ENCODE data around the gene CEP85.
A peak's percentile ranks its signal among the peaks of the same experiment; 100 is the strongest.

The CEP85 gene, protein sequence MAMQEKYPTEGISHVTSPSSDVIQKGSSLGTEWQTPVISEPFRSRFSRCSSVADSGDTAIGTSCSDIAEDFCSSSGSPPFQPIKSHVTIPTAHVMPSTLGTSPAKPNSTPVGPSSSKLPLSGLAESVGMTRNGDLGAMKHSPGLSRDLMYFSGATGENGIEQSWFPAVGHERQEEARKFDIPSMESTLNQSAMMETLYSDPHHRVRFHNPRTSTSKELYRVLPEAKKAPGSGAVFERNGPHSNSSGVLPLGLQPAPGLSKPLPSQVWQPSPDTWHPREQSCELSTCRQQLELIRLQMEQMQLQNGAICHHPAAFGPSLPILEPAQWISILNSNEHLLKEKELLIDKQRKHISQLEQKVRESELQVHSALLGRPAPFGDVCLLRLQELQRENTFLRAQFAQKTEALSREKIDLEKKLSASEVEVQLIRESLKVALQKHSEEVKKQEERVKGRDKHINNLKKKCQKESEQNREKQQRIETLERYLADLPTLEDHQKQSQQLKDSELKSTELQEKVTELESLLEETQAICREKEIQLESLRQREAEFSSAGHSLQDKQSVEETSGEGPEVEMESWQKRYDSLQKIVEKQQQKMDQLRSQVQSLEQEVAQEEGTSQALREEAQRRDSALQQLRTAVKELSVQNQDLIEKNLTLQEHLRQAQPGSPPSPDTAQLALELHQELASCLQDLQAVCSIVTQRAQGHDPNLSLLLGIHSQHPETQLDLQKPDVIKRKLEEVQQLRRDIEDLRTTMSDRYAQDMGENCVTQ

DNA sequence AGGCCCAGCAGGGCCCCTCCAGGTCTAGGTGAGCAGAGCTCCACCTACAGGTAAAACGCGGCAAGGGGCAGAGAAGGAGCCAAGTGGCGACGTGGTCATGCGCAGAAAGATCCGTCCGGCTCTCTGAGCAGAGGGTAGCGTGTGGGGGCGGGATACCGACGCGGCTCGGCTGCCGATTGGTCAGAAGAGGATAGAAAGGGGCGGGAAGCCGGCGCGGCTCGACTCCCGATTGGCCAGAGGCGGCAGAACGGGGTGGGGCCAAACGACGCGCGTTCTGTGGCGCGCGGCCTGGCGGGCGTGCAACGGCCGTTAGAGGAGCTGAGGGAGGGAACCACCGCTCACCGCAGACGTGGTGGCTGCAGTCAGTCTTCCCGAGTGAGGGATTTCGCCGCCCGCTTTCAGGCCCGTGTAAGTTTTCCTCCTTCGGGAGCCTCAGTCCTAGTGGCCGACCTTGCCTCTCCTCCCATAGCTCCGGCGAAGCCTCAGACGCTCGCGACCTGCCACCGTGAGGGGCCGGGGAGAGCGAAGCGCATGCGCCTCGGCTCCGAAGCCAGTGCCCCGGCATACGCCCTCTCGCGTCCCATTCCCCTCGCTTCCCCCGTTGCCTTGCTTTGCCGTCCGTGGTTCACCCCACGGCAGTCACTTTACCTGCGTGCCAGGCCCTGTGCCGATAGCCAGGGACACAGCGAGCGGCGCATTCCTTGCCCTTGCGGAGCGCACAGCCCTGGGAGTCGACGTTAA lies at the start of gene CEP85:
Gene CEP85 (plus strand): TSS at position 298 of the 741 bp plus-strand sequence. CDS start 5,584 bp downstream, outside the sequence.
- Histone ChIP-seq H3K36me3 (replicated peaks; ENCODE audit: low read depth, low read length) (peaks cover 2% of the 10 kb centered on the region), H3K27ac (ENCODE audit: low read length) (peak within 1 kb of the TSS; percentile 57), H3K4me3 (ENCODE audit: low read length) (peak within 1 kb of the TSS; percentile 98), H3K9ac (ENCODE audit: low read length) (peak within 1 kb of the TSS; percentile 94), H2AFZ (ENCODE audit: low read depth, low read length) (peak within 1 kb of the TSS; percentile 99), H3K9me3 (ENCODE audit: insufficient read depth, low read length) (no peaks in the 10 kb centered on the region), H3K79me2 (ENCODE audit: low read length) (peaks cover 48% of the 10 kb centered on the region), H3K4me1 (ENCODE audit: low read length) (peaks cover 19% of the 10 kb centered on the region), H3K27me3 (ENCODE audit: low read depth, low read length) (no peaks in the 10 kb centered on the region), H3K4me2 (ENCODE audit: low read length) (peak within 1 kb of the TSS; percentile 100), H4K20me1 (ENCODE audit: insufficient read depth, low read length) (no peaks in the 10 kb centered on the region)
- no peak for TF ChIP-seq EZH2phosphoT487 (IDR thresholded peaks at IDR 0.05; ENCODE audit: low read depth)
- TF ChIP-seq, protein P1, sequence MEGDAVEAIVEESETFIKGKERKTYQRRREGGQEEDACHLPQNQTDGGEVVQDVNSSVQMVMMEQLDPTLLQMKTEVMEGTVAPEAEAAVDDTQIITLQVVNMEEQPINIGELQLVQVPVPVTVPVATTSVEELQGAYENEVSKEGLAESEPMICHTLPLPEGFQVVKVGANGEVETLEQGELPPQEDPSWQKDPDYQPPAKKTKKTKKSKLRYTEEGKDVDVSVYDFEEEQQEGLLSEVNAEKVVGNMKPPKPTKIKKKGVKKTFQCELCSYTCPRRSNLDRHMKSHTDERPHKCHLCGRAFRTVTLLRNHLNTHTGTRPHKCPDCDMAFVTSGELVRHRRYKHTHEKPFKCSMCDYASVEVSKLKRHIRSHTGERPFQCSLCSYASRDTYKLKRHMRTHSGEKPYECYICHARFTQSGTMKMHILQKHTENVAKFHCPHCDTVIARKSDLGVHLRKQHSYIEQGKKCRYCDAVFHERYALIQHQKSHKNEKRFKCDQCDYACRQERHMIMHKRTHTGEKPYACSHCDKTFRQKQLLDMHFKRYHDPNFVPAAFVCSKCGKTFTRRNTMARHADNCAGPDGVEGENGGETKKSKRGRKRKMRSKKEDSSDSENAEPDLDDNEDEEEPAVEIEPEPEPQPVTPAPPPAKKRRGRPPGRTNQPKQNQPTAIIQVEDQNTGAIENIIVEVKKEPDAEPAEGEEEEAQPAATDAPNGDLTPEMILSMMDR (IDR thresholded peaks at IDR 0.05; ENCODE audit: low read depth, low read length) = peak; percentile 69

DNA sequence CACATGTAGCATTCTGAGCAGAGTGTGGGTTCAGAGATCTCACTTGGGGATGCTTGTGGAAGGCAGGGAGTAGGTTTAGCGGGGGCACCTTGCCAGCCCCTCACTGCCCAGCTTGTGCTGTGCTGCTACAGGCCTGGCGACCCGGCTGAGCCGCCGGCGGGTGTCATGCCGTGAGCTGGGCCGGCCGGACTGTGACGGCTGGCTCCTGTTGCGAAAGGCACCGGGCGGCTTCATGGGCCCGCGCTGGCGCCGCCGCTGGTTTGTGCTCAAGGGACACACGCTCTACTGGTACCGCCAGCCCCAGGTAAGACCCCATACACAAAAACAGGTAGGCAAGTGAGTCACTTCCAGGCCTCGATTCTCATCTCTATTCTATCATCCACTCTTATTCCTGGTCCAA lies 49.1 kb upstream of the CEP85 start:
- Histone ChIP-seq H3K4me1 (ENCODE audit: low read length) (no peaks in the 10 kb centered on the region), H2AFZ (ENCODE audit: low read depth, low read length) (no peak overlapping the region), H3K9ac (ENCODE audit: low read length) (no peak overlapping the region), H3K4me3 (ENCODE audit: low read length) (no peak overlapping the region), H3K4me2 (ENCODE audit: low read length) (no peak overlapping the region), H3K9me3 (ENCODE audit: insufficient read depth, low read length) (no peaks in the 10 kb centered on the region), H3K27me3 (ENCODE audit: low read depth, low read length) (no peaks in the 10 kb centered on the region), H4K20me1 (ENCODE audit: insufficient read depth, low read length) (no peaks in the 10 kb centered on the region), H3K27ac (ENCODE audit: low read length) (no peak overlapping the region), H3K36me3 (replicated peaks; ENCODE audit: low read depth, low read length) (no peaks in the 10 kb centered on the region), H3K79me2 (ENCODE audit: low read length) (no peaks in the 10 kb centered on the region)
- TF ChIP-seq, protein P1 (IDR thresholded peaks at IDR 0.05; ENCODE audit: low read depth, low read length) = no peak
- no peak for TF ChIP-seq EZH2phosphoT487 (IDR thresholded peaks at IDR 0.05; ENCODE audit: low read depth)

DNA sequence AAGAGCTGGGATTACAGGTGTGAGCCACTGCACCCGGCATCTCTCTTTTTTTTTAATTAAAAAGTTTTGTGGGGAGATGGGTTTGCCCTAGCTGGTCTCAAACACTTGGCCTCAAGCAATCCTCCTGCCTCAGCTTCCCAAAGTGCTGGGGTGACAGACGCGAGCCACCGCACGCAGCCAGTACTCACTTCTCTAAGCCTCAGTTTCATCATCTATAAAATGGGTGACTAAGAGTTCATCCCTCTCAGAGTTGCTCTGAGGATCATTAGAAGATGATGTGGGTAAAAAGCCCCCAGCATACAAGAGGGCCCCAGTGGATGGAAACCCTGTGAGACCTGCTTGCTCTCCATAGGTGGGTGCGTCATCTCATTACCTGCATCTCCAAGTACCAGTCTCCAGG lies 46.1 kb upstream of the CEP85 start:
- no peak overlapping the region for H2AFZ ChIP-seq (ENCODE audit: low read depth, low read length)
- H4K20me1 ChIP-seq (ENCODE audit: insufficient read depth, low read length) = no peaks in the 10 kb centered on the region
- no peak overlapping the region for H3K4me3 ChIP-seq (ENCODE audit: low read length)
- H3K36me3 ChIP-seq (replicated peaks; ENCODE audit: low read depth, low read length) = no peaks in the 10 kb centered on the region
- H3K9me3 ChIP-seq (ENCODE audit: insufficient read depth, low read length) = no peaks in the 10 kb centered on the region
- no peak overlapping the region for H3K9ac ChIP-seq (ENCODE audit: low read length)
- no peaks in the 10 kb centered on the region for H3K4me1 ChIP-seq (ENCODE audit: low read length)
- no peaks in the 10 kb centered on the region for H3K79me2 ChIP-seq (ENCODE audit: low read length)
- H3K27ac ChIP-seq (ENCODE audit: low read length) = no peak overlapping the region
- no peak for TF ChIP-seq EZH2phosphoT487 (IDR thresholded peaks at IDR 0.05; ENCODE audit: low read depth)
- TF ChIP-seq, protein P1 (IDR thresholded peaks at IDR 0.05; ENCODE audit: low read depth, low read length) = no peak
- H3K27me3 ChIP-seq (ENCODE audit: low read depth, low read length) = no peaks in the 10 kb centered on the region
- no peak overlapping the region for H3K4me2 ChIP-seq (ENCODE audit: low read length)

Measured in OCI-LY3 (cell line).